ENCODE measurements around the gene MAP3K20. TPM values are rescaled to one million over a fixed set of nuclear protein-coding genes. Genes with fewer than 3 reads are reported as not detected.
A peak's percentile ranks its signal among the peaks of the same experiment; 100 is the strongest.
"Not testable (repeated sequence)": the region's sequence is repeated elsewhere in the genome, so short reads cannot be mapped to it uniquely, and the experiment has no call there.

MAP3K20 gene
- total RNA-seq, 1 donor from 2014 or later: 39.9 TPM

- DNase-seq (ENCODE audit: low read depth): no peak
These were observed 11.0 kb downstream of the MAP3K20 start for GRCh38 chr2:173086518-173087213.

GRCh38 chr2:173087214-173087581 lies 11.6 kb downstream of the MAP3K20 start:
- DNase-seq (ENCODE audit: low read depth): no peak

- no peak for DNase-seq (ENCODE audit: low read depth)
These were observed 12.3 kb downstream of the MAP3K20 start for GRCh38 chr2:173087793-173088496.

GRCh38 chr2:173090276-173090877 lies 14.7 kb downstream of the MAP3K20 start:
- peak; percentile 18 for DNase-seq (ENCODE audit: low read depth)

- DNase-seq (ENCODE audit: low read depth): no peak
These were observed 15.5 kb downstream of the MAP3K20 start for GRCh38 chr2:173090973-173091660.

- DNase-seq (ENCODE audit: low read depth): no peak
These were observed 16.3 kb downstream of the MAP3K20 start for GRCh38 chr2:173091910-173092309.

GRCh38 chr2:173092844-173093402 lies 17.3 kb downstream of the MAP3K20 start:
- no peak for DNase-seq (ENCODE audit: low read depth)

- DNase-seq (ENCODE audit: low read depth): not testable (repeated sequence)
These were observed 18.0 kb downstream of the MAP3K20 start for GRCh38 chr2:173093617-173094016.

GRCh38 chr2:173094731-173095130 lies 19.1 kb downstream of the MAP3K20 start:
- no peak for DNase-seq (ENCODE audit: low read depth)

GRCh38 chr2:173095356-173095755 lies 19.7 kb downstream of the MAP3K20 start:
- no peak for DNase-seq (ENCODE audit: low read depth)

GRCh38 chr2:173099271-173099670 lies 23.6 kb downstream of the MAP3K20 start:
- peak; percentile 58 for DNase-seq (ENCODE audit: low read depth)

GRCh38 chr2:173099804-173100203 lies 24.2 kb downstream of the MAP3K20 start:
- no peak for DNase-seq (ENCODE audit: low read depth)

GRCh38 chr2:173101687-173102086 lies 26.0 kb downstream of the MAP3K20 start:
- no peak for DNase-seq (ENCODE audit: low read depth)

GRCh38 chr2:173104156-173104555 lies 28.5 kb downstream of the MAP3K20 start:
- DNase-seq (ENCODE audit: low read depth): no peak

GRCh38 chr2:173106959-173107628 lies 31.4 kb downstream of the MAP3K20 start:
- DNase-seq (ENCODE audit: low read depth): no peak

GRCh38 chr2:173107629-173108022 lies 32.0 kb downstream of the MAP3K20 start:
- DNase-seq (ENCODE audit: low read depth): no peak

- DNase-seq (ENCODE audit: low read depth): peak; percentile 47
These were observed 33.9 kb downstream of the MAP3K20 start for GRCh38 chr2:173109253-173110188.

- DNase-seq (ENCODE audit: low read depth): no peak
These were observed 42.0 kb downstream of the MAP3K20 start for GRCh38 chr2:173117678-173118077.

GRCh38 chr2:173118395-173118794 lies 42.7 kb downstream of the MAP3K20 start:
- no peak for DNase-seq (ENCODE audit: low read depth)

Measured in myocyte (in vitro differentiated cells).